ENCODE data around the gene AP1G2.
A peak's percentile ranks its signal among the peaks of the same experiment; 100 is the strongest.

Gene AP1G2

DNA sequence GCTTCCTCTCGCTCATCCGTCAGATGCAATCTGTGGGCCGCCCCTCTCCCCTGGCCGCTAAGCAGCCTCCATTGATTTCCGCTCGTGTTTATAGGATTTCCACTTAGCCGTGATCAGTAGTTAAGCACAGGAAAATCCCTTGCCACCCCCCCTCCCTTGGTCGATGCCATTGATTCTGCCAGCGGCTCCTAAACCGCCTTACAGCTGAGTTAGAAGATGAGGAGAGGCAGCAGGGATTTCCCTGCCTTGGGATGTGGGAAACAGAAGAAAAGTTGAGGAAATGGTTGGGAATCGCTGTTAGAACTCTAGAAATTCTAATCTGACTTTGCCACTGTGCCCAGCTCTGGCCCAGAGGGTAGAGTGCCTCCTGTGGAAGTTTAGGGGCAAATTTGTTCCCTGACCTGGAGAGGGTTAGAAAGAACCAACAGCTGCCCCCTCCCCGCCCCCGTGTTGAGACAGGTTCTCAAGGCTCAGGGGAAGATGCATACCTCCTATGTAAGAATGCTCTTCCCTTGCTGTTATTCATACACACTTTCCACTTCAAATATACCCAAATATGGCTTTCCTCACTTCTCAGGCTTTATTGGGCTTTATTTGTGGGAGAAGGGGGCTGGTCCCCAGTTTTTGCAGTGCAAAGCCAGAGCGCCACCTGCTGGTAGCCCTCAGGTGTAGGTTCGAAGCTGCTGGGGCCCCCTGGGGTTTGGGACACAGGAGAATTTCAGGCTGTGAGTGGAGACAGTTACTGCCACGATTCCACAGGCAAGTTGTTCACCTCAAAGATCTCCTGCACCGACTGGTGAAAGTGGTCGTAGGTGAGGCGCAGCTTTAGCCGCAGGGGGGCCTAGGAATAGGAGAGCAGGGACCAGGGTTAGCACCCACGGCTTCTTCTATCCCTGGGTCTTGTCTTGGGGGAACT, 8.3 kb downstream of the AP1G2 start:
- H3K9ac ChIP-seq (ENCODE audit: low read length) = no peak overlapping the region
- peaks cover 23% of the 10 kb centered on the region for H3K4me1 ChIP-seq (ENCODE audit: control insufficient read depth, insufficient read depth, low read length)
- peaks cover 27% of the 10 kb centered on the region for H3K36me3 ChIP-seq (ENCODE audit: control insufficient read depth, insufficient read depth, low read length)
- H3K4me3 ChIP-seq (ENCODE audit: low read length) = no peak overlapping the region
- H3K9me3 ChIP-seq (ENCODE audit: control insufficient read depth, low read length) = no peaks in the 10 kb centered on the region
- H3K27me3 ChIP-seq (ENCODE audit: control insufficient read depth, insufficient read depth, low read length) = no peaks in the 10 kb centered on the region

DNA sequence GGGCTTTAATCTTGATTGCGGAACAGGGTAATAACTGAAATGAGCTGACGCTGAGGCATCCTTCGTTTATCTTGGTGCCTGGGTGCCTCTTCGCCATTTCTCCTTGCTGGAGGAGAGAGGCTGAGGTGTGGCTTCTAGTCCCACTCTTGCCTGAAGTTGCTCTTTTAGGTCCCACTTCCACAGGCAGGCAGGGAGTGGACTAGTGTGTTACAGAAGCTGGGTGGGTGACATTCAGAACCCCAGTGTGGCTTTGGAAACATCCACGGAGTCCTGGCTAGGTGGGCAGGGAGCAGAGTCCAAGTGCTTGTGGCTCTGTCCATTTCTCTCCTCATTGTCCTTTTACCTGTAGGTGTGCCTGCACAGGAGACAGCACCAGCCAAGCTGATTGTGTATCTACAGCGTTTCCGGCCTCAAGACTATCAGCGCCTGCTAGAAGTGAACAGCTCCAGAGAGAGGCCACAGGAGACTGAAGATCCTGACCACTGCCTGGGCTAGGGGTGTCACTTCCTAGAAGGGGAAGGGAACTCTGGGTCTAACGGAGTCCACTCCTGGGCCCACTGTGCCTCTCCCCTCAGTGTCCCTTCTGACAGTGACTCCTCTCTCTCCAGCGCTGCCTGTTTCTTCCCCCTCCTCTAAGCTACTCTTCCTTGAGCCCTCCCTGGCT, 9.1 kb downstream of the AP1G2 start:
- Histone ChIP-seq H3K36me3 (ENCODE audit: control insufficient read depth, insufficient read depth, low read length) (peaks cover 27% of the 10 kb centered on the region), H3K4me3 (ENCODE audit: low read length) (no peak overlapping the region), H3K9ac (ENCODE audit: low read length) (peak overlapping the region; percentile 19), H3K9me3 (ENCODE audit: control insufficient read depth, low read length) (no peaks in the 10 kb centered on the region), H3K4me1 (ENCODE audit: control insufficient read depth, insufficient read depth, low read length) (peaks cover 23% of the 10 kb centered on the region), H3K27me3 (ENCODE audit: control insufficient read depth, insufficient read depth, low read length) (no peaks in the 10 kb centered on the region)

DNA sequence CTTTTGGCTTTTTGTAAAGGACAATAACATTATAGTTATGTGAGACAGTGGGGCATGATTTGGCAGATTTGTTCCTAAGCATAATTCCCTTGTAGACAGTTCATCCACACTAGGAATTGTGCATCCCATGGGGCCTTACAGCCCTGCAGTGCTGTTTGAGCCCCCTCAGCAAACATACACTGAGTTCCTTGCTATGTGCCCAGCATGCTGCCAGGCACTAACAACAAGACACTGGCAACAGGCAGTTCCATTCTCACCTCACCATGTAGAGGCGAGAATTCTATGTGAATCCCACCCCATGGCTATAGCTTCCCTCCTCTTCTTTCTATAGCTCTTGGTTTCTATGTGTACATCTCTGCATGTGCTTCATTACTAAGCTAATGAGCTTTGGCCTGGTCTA, 9.6 kb downstream of the AP1G2 start:
- Histone ChIP-seq H3K36me3 (ENCODE audit: control insufficient read depth, insufficient read depth, low read length) (peaks cover 27% of the 10 kb centered on the region), H3K27me3 (ENCODE audit: control insufficient read depth, insufficient read depth, low read length) (no peaks in the 10 kb centered on the region), H3K4me1 (ENCODE audit: control insufficient read depth, insufficient read depth, low read length) (peaks cover 23% of the 10 kb centered on the region), H3K9ac (ENCODE audit: low read length) (peak overlapping the region; percentile 19), H3K9me3 (ENCODE audit: control insufficient read depth, low read length) (no peaks in the 10 kb centered on the region), H3K4me3 (ENCODE audit: low read length) (no peak overlapping the region)

DNA sequence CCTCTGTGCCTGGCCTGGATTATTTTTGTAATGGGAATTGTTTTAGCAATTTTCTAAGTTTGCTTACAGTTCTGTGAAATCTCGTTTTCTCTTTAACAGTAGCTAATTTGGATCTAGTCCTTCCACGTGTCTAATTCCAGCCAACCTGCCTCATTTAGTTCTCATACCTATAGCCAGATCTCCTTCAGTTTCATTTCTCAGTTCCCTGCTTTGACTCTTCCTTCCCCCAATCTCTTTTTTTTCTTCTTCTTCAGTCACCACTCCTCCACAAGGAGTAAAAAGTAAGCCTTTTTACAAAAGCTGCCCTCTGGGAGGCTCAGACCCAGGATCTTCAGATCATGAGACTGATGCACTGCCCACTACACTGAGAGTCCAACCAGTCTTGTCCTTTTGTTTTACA, 10.1 kb downstream of the AP1G2 start:
- H3K36me3 ChIP-seq (ENCODE audit: control insufficient read depth, insufficient read depth, low read length) = peaks cover 27% of the 10 kb centered on the region
- H3K4me1 ChIP-seq (ENCODE audit: control insufficient read depth, insufficient read depth, low read length) = peaks cover 23% of the 10 kb centered on the region
- H3K4me3 ChIP-seq (ENCODE audit: low read length) = no peak overlapping the region
- H3K9ac ChIP-seq (ENCODE audit: low read length) = no peak overlapping the region
- H3K9me3 ChIP-seq (ENCODE audit: control insufficient read depth, low read length) = no peaks in the 10 kb centered on the region
- no peaks in the 10 kb centered on the region for H3K27me3 ChIP-seq (ENCODE audit: control insufficient read depth, insufficient read depth, low read length)

DNA sequence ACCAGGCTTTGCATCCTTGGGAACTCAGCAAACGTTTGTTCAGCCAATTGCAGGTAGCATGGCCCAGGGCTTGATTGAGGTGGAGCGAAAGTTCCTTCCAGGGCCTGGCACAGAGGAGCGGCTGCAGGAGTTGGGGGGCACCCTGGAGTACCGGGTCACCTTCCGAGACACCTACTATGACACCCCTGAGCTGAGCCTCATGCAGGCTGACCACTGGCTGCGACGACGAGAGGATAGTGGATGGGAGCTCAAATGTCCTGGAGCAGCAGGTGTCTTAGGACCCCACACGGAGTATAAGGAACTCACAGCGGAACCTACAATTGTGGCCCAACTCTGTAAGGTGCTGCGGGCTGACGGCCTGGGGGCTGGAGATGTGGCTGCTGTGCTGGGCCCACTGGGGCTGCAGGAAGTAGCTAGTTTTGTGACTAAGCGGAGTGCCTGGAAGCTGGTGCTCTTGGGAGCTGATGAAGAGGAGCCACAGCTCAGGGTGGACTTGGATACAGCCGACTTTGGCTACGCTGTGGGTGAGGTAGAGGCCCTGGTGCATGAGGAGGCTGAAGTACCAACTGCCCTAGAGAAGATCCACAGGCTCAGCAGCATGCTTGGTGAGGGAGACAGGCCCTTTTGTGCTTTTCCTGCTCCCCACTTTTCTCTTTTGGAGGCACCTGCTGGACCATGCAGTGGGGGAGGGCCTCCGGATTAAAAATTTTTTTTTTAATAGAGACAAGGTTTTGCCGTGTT, 10.7 kb downstream of the AP1G2 start:
- Histone ChIP-seq H3K27me3 (ENCODE audit: control insufficient read depth, insufficient read depth, low read length) (no peaks in the 10 kb centered on the region), H3K4me3 (ENCODE audit: low read length) (peak overlapping the region; percentile 81), H3K4me1 (ENCODE audit: control insufficient read depth, insufficient read depth, low read length) (peaks cover 23% of the 10 kb centered on the region), H3K36me3 (ENCODE audit: control insufficient read depth, insufficient read depth, low read length) (peaks cover 27% of the 10 kb centered on the region), H3K9ac (ENCODE audit: low read length) (peak overlapping the region; percentile 88), H3K9me3 (ENCODE audit: control insufficient read depth, low read length) (no peaks in the 10 kb centered on the region)

DNA sequence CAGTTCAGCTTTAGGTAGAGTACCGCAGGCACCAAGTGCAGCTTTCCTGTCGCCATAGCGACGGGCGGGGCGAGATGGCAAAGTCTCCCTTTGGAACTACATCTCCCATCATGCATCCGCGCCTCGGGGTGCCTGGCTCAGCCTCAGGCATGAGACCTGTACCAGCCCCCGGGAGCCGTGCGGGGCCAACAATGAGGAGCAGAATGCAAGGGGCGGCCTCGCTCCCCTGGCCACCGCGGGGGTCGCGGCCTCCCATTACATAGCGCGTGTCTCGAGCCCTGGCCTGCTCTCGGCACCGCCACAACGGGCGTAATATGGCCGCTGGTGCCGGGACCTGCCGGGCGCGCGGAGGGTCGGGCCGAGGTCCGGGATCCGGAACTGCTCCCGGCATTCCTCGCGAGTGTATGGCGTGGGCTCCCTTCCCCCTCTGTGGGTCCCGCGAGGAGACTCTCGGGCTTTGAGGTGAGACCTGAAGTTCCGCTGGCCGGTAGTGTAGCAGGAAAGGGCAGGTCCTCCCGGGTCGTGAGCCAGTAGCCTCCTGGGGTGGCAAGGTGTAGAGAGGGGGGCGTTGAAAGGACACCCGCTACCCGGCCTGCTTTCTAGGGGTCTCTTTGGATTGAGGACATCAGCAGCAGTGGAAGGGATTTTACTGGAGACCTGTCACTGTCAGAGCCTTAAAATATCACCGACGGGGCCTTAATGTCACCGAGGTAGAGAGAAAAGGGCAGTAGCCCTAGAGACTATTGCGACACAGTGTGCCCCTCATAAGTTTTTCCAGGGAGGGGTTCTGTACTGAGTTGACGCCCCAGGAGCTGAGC, 11.5 kb downstream of the AP1G2 start, which contains the start of gene THTPA:
TSS of gene THTPA (plus strand) at position 390 of the 818 bp plus-strand sequence. CDS start 487 bp downstream, outside the sequence.
- Histone ChIP-seq H3K9me3 (ENCODE audit: control insufficient read depth, low read length) (no peaks in the 10 kb centered on the region), H3K4me3 (ENCODE audit: low read length) (peak within 1 kb of the TSS; percentile 81), H3K27me3 (ENCODE audit: control insufficient read depth, insufficient read depth, low read length) (no peaks in the 10 kb centered on the region), H3K36me3 (ENCODE audit: control insufficient read depth, insufficient read depth, low read length) (peaks cover 19% of the 10 kb centered on the region), H3K4me1 (ENCODE audit: control insufficient read depth, insufficient read depth, low read length) (peaks cover 23% of the 10 kb centered on the region), H3K9ac (ENCODE audit: low read length) (peak within 1 kb of the TSS; percentile 88)

DNA sequence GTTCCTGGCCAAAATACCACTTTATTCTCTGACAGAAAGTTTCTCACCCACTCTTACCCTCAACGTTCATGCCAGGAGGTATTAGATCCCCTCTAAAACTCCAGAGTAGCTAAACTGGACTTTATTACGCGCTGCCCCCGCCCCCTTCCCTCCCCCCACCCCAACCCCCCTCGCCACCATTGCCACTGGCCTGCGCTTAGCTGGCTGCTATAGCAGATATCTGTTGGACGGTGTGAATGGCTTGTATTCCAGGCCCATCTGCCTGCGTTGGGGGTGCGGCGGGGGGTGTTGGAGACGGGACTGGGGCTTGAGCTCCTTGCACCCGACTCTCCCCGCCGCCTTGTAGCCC, 12.1 kb downstream of the AP1G2 start:
- H3K27me3 ChIP-seq (ENCODE audit: control insufficient read depth, insufficient read depth, low read length) = no peaks in the 10 kb centered on the region
- peak overlapping the region; percentile 88 for H3K9ac ChIP-seq (ENCODE audit: low read length)
- H3K36me3 ChIP-seq (ENCODE audit: control insufficient read depth, insufficient read depth, low read length) = peaks cover 14% of the 10 kb centered on the region
- no peaks in the 10 kb centered on the region for H3K9me3 ChIP-seq (ENCODE audit: control insufficient read depth, low read length)
- peak overlapping the region; percentile 81 for H3K4me3 ChIP-seq (ENCODE audit: low read length)
- peaks cover 23% of the 10 kb centered on the region for H3K4me1 ChIP-seq (ENCODE audit: control insufficient read depth, insufficient read depth, low read length)

DNA sequence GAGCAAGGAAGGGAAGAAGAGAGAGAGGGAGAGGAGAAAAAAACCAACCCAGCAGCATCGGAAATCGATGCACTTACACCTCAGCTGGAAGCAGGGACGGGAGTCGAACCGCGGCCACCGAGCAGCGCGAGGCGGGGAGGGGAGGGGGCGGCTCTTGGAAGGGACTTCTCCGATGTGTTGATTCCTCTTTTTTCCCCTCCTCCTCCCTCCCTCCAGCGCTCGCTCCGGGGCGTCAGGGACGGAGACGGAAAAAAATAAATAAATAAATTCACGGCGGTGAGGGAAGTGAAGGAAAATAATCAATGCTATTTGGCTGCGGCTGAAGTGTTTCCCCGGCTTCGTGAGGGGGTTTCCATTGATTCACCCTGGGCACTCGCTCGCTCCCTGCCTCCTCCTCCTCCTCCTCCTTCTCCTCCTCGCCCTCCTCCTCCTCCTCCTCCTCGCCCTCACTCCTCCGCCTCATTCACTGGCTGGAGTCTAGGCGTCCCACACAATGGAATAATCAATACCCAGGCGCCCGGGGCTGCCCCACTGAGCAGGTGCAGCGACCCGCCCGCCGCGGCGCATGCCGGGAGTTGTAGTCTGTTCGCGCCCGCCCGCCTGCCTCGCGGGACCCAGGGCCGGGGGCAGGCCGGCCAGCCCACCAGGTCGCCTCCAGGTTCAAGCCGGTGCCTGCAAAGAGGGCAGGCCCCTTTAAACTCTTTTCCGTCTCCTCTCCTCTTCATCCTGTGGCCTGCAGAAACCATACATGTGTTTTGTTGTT, 16.1 kb downstream of the AP1G2 start, which contains the start of gene ZFHX2:
TSS of gene ZFHX2 (minus strand) at position 500 of the 763 bp plus-strand sequence. CDS start 16,440 bp downstream, outside the sequence.
- H3K9me3 ChIP-seq (ENCODE audit: control insufficient read depth, low read length) = no peaks in the 10 kb centered on the region
- H3K4me3 ChIP-seq (ENCODE audit: low read length) = peak within 1 kb of the TSS; percentile 75
- peak within 1 kb of the TSS; percentile 73 for H3K9ac ChIP-seq (ENCODE audit: low read length)
- H3K36me3 ChIP-seq (ENCODE audit: control insufficient read depth, insufficient read depth, low read length) = no peaks in the 10 kb centered on the region
- peaks cover 6% of the 10 kb centered on the region for H3K27me3 ChIP-seq (ENCODE audit: control insufficient read depth, insufficient read depth, low read length)
- peaks cover 1% of the 10 kb centered on the region for H3K4me1 ChIP-seq (ENCODE audit: control insufficient read depth, insufficient read depth, low read length)

DNA sequence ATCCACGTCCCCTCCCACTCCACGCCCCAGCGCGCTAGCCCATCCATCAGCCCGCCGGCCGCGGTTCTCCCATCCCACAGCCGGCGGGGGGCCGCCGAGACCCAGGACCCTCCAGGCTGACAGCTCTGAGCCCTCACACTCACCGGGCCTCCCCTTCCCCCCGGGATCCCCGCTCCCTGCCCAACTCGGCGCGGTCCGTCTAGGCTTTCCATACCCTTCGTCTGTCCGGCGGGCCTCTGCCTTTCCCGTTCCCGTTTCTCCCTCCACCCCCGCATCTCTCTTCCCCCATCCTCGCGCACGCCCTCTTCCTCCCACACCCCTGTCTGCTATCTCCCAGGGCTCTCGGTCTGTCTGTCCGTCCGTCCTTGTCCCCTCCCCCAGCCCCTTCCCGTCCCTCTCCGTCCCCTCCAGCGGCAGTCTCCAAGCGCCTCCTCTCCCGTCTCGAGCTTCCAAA, 16.8 kb downstream of the AP1G2 start:
- H3K27me3 ChIP-seq (ENCODE audit: control insufficient read depth, insufficient read depth, low read length) = peaks cover 6% of the 10 kb centered on the region
- H3K36me3 ChIP-seq (ENCODE audit: control insufficient read depth, insufficient read depth, low read length) = no peaks in the 10 kb centered on the region
- peak overlapping the region; percentile 73 for H3K9ac ChIP-seq (ENCODE audit: low read length)
- H3K4me1 ChIP-seq (ENCODE audit: control insufficient read depth, insufficient read depth, low read length) = no peaks in the 10 kb centered on the region
- no peaks in the 10 kb centered on the region for H3K9me3 ChIP-seq (ENCODE audit: control insufficient read depth, low read length)
- peak overlapping the region; percentile 75 for H3K4me3 ChIP-seq (ENCODE audit: low read length)

DNA sequence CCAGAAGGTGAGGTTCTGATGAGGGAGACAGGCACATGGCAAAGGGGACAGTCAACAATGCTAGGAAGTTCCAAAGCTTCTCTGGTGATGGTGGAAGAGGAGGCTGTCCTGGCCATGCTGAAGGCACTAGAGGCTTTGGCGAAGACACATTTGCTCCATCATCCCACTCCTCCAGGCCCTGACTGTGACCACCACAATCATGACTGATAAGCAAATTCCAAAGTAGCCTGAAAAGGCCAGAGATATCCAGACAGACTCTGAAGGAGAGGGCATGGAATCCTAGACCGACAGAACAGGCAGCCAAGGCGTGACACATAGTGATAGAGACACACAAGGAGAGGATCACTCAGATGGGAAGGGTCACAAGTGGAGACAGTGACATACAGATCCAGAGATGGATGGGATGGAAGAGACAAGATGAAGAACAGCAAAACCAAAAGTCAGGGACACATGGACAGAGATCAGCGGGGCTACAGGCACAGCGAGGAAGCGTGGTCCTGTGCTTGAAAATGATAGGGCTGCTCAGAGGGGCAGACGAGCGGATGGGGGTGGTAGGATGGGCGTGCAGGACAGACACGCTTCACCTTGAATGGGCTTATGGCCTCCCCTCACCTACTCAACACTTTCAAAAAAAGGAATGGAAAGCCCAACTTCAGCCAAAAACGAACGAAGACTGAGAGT, 17.3 kb downstream of the AP1G2 start:
- peak overlapping the region; percentile 73 for H3K9ac ChIP-seq (ENCODE audit: low read length)
- H3K9me3 ChIP-seq (ENCODE audit: control insufficient read depth, low read length) = no peaks in the 10 kb centered on the region
- H3K36me3 ChIP-seq (ENCODE audit: control insufficient read depth, insufficient read depth, low read length) = no peaks in the 10 kb centered on the region
- H3K4me1 ChIP-seq (ENCODE audit: control insufficient read depth, insufficient read depth, low read length) = no peaks in the 10 kb centered on the region
- no peak overlapping the region for H3K4me3 ChIP-seq (ENCODE audit: low read length)
- peaks cover 6% of the 10 kb centered on the region for H3K27me3 ChIP-seq (ENCODE audit: control insufficient read depth, insufficient read depth, low read length)

All from mucosa of stomach (tissue), 1 donor.